Activated CD8-positive, alpha-beta memory T cell treated with anti-CD3 and anti-CD28 coated beads for 36 hours (primary cell): ENCODE measurements around the gene SYNJ2. TPM values are rescaled to one million over a fixed set of nuclear protein-coding genes. Genes with fewer than 3 reads are reported as not detected.

Experiments used
- CTCF ChIA-PET: fragments of 350-600 bp; sonication (Branson Sonifier 250); formaldehyde crosslinking; loops from one replicate; lab custom pipeline; 2021; ENCODE audit warnings: antibody characterized with exemption; lab: Charles Lee
- POLR2A ChIA-PET: fragments of 350-600 bp; sonication (Branson Sonifier 250); formaldehyde crosslinking; loops from one replicate; lab custom pipeline; 2021; ENCODE audit warnings: antibody characterized with exemption; lab: Charles Lee
- total RNA-seq, 2 experiments: library from RNA; stranded (reverse); gene quantifications; one replicate each; pipeline ENCODE4 v1.2.3, GENCODE V29; 2021

The SYNJ2 gene
- total RNA-seq, 2 experiments from 2014 or later = 25.8 to 27.4 TPM

GRCh38 chr6:158028876-158029275 lies 47.2 kb downstream of the SYNJ2 start:
- CTCF ChIA-PET = interaction anchor here (1.0 to 1.2 kb wide), 2 partner anchors 12 to 84 kb away, joined by 3 read pairs; no protein-coding TSS in a partner anchor
- POLR2A ChIA-PET = no interaction called here

GRCh38 chr6:158029668-158030230 lies 48.1 kb downstream of the SYNJ2 start:
- POLR2A ChIA-PET = interaction anchor here (0.5 kb wide), 1 partner anchor 277 kb away, joined by 3 read pairs; no protein-coding TSS in a partner anchor
- CTCF ChIA-PET = interaction anchor here (1.0 kb wide), 1 partner anchor 11 kb away, joined by 3 read pairs; no protein-coding TSS in a partner anchor

GRCh38 chr6:158030380-158031300 lies 49.0 kb downstream of the SYNJ2 start:
- ChIA-PET CTCF (interaction anchor here (1.1 to 1.3 kb wide), 3 partner anchors 16 to 43 kb away, joined by 3 to 5 read pairs (median 4); no protein-coding TSS in a partner anchor), POLR2A (interaction anchor here (0.5 kb wide), 1 partner anchor 277 kb away, joined by 3 read pairs; no protein-coding TSS in a partner anchor)

GRCh38 chr6:158031381-158032353 lies 50.0 kb downstream of the SYNJ2 start:
- CTCF ChIA-PET = interaction anchor here (1.1 to 1.3 kb wide), 2 partner anchors 15 to 32 kb away, joined by 4 to 5 read pairs; no protein-coding TSS in a partner anchor

GRCh38 chr6:158032354-158032733 lies 50.7 kb downstream of the SYNJ2 start:
- POLR2A ChIA-PET = no interaction called here
- CTCF ChIA-PET = no interaction called here

More at GRCh38 chr6:158031381-158032353, 50.0 kb downstream of the SYNJ2 start:
- POLR2A ChIA-PET = no interaction called here

GRCh38 chr6:158033077-158033750 lies 51.6 kb downstream of the SYNJ2 start:
- CTCF ChIA-PET = no interaction called here
- POLR2A ChIA-PET = no interaction called here

GRCh38 chr6:158033751-158034702 lies 52.4 kb downstream of the SYNJ2 start:
- ChIA-PET POLR2A (no interaction called here), CTCF (no interaction called here)

GRCh38 chr6:158036261-158036660 lies 54.6 kb downstream of the SYNJ2 start:
- CTCF ChIA-PET = no interaction called here

GRCh38 chr6:158037021-158037420 lies 55.4 kb downstream of the SYNJ2 start:
- ChIA-PET CTCF (interaction anchor here (0.7 kb wide), 1 partner anchor 1041 kb away, joined by 5 read pairs; no protein-coding TSS in a partner anchor), POLR2A (no interaction called here)

More at GRCh38 chr6:158036261-158036660, 54.6 kb downstream of the SYNJ2 start:
- POLR2A ChIA-PET = no interaction called here

- POLR2A ChIA-PET = no interaction called here
Observed at GRCh38 chr6:158037771-158038170, 56.1 kb downstream of the SYNJ2 start.

GRCh38 chr6:158038291-158039177 lies 56.9 kb downstream of the SYNJ2 start:
- ChIA-PET CTCF (interaction anchor here (2.3 kb wide), 1 partner anchor 12 kb away, joined by 10 read pairs; no protein-coding TSS in a partner anchor), POLR2A (no interaction called here)

More at GRCh38 chr6:158037771-158038170, 56.1 kb downstream of the SYNJ2 start:
- CTCF ChIA-PET = interaction anchor here (0.7 to 2.3 kb wide), 2 partner anchors 12 to 1042 kb away, joined by 5 to 10 read pairs; no protein-coding TSS in a partner anchor

GRCh38 chr6:158039178-158039557 lies 57.5 kb downstream of the SYNJ2 start:
- POLR2A ChIA-PET = no interaction called here
- CTCF ChIA-PET = interaction anchor here (2.3 kb wide), 1 partner anchor 13 kb away, joined by 10 read pairs; no protein-coding TSS in a partner anchor

- POLR2A ChIA-PET = no interaction called here
- CTCF ChIA-PET = interaction anchor here (2.3 kb wide), 1 partner anchor 13 kb away, joined by 10 read pairs; no protein-coding TSS in a partner anchor
Observed at GRCh38 chr6:158039571-158040050, 57.9 kb downstream of the SYNJ2 start.

- ChIA-PET CTCF (interaction anchor here (1.1 to 1.5 kb wide), 3 partner anchors 11 to 17 kb away, joined by 3 to 6 read pairs (median 3); no protein-coding TSS in a partner anchor), POLR2A (interaction anchor here (0.6 kb wide), 2 partner anchors 14 to 72 kb away, joined by 3 to 4 read pairs; no protein-coding TSS in a partner anchor)
Observed at GRCh38 chr6:158040051-158040803, 58.6 kb downstream of the SYNJ2 start.
